NOMO-1 (cell line): ENCODE results near the gene FOXO6.
A peak's percentile ranks its signal among the peaks of the same experiment; 100 is the strongest.

Source experiments
- DNase-seq, 2 experiments: peaks; one replicate each; lab custom pipeline; 2025; ENCODE audit not compliant: unreplicated experiment in 2 of 2; lab: John Stamatoyannopoulos, UW

The FOXO6 gene

GRCh38 chr1:41380979-41381691, 19.9 kb downstream of the FOXO6 start:
- DNase-seq: peak; percentile 48 to 79

GRCh38 chr1:41381692-41382479, 20.7 kb downstream of the FOXO6 start:
- peak; percentile 52 to 70 for DNase-seq

- DNase-seq: no peak
These were observed 21.4 kb downstream of the FOXO6 start for GRCh38 chr1:41382480-41383090.

GRCh38 chr1:41383094-41383852, 22.0 kb downstream of the FOXO6 start:
- peak; percentile 67 to 86 for DNase-seq

GRCh38 chr1:41384579-41384978, 23.3 kb downstream of the FOXO6 start:
- DNase-seq: no peak

- no peak for DNase-seq
These were observed 24.4 kb downstream of the FOXO6 start for GRCh38 chr1:41385398-41386195.

- DNase-seq: no peak
These were observed 25.0 kb downstream of the FOXO6 start for GRCh38 chr1:41386196-41386663.

GRCh38 chr1:41387667-41388091, 26.4 kb downstream of the FOXO6 start:
- no peak for DNase-seq

- no peak for DNase-seq
These were observed 27.3 kb downstream of the FOXO6 start for GRCh38 chr1:41388510-41388909.

GRCh38 chr1:41389009-41389408, 27.8 kb downstream of the FOXO6 start:
- DNase-seq: no peak

- DNase-seq: no peak
These were observed 28.9 kb downstream of the FOXO6 start for GRCh38 chr1:41390166-41390565.

GRCh38 chr1:41390573-41390972, 29.3 kb downstream of the FOXO6 start:
- no peak for DNase-seq

- no peak for DNase-seq
These were observed 30.7 kb downstream of the FOXO6 start for GRCh38 chr1:41391834-41392527.

GRCh38 chr1:41392528-41392924, 31.3 kb downstream of the FOXO6 start:
- DNase-seq: no peak

GRCh38 chr1:41393716-41394368, 32.6 kb downstream of the FOXO6 start:
- no peak for DNase-seq

- no peak for DNase-seq
These were observed 33.1 kb downstream of the FOXO6 start for GRCh38 chr1:41394369-41394744.

GRCh38 chr1:41394959-41395956, 34.0 kb downstream of the FOXO6 start:
- DNase-seq: no peak

GRCh38 chr1:41396084-41396483, 34.9 kb downstream of the FOXO6 start:
- no peak for DNase-seq
